HepG2 (cell line): ENCODE data around the gene THSD8. TPM values are rescaled to one million over a fixed set of nuclear protein-coding genes. Genes with fewer than 3 reads are reported as not detected.

Source experiments
- ATAC-seq: fragments of 200-7000 bp; cut with Tn5 transposase; 3 replicates; pipeline ENCODE4 v1.9.1; 2020; ENCODE audit warnings: mild to moderate bottlenecking, moderate library complexity
- BruUV-seq: library from RNA; stranded (reverse); fragments of 400-500 nt; replicated peaks from 2 replicates; lab custom pipeline; 2021; lab: Mats Ljungman, UMichigan
- CTCF ChIA-PET: fragments of 300-600 bp; formaldehyde crosslinking; extraction: SDS; loops from one replicate; lab custom pipeline; 2021; ENCODE audit warnings: low total read pairs, inconsistent platforms, low intra/inter-chr PET ratio; lab: Yijun Ruan, JAX
- POLR2A ChIA-PET: fragments of 350-600 bp; sonication (Branson Sonifier 250); formaldehyde crosslinking; loops from one replicate; lab custom pipeline; 2020; ENCODE audit warnings: antibody characterized with exemption, inconsistent platforms; lab: Yijun Ruan, JAX
- DNase-seq: peaks from one replicate; pipeline ENCODE4 v3.0.0-alpha.2; 2015; ENCODE audit warnings: low spot score
- FAIRE-seq: peaks from 3 replicates; lab custom pipeline; 2011; peaks lifted over from hg19 to GRCh38; lab: Jason Lieb, UNC
- H2AFZ ChIP-seq: one replicate; pipeline ENCODE4 v1.6.1; 2011; ENCODE audit warnings: low read length, inconsistent platforms
- H3K27ac ChIP-seq: fragments of 300-600 bp; 3 replicates; pipeline ENCODE4 v1.8.0; 2011; ENCODE audit warnings: mixed run types, mild to moderate bottlenecking, mixed read lengths, low read length, inconsistent platforms; ENCODE audit not compliant: insufficient read depth; ENCODE audit errors: extremely low read length
- H3K27me3 ChIP-seq, 2 experiments: fragments of 200-600 bp in 1 of 2; 2 replicates in 1 of 2; 3 replicates in 1 of 2; pipeline versions ENCODE4 v1.6.0 to v1.8.0; 2011; ENCODE audit warnings: low read length in 2 of 2, mild to moderate bottlenecking in 2 of 2, moderate library complexity in 2 of 2, inconsistent platforms in 1 of 2; ENCODE audit not compliant: insufficient read depth in 2 of 2, control insufficient read depth in 1 of 2
- H3K36me3 ChIP-seq, 2 experiments: fragments of 200-600 bp in 1 of 2; replicated peaks in 1 of 2; 2 replicates in 1 of 2; 3 replicates in 1 of 2; pipeline versions ENCODE4 v1.5.1 to v1.8.0; 2011; ENCODE audit warnings: low read length in 2 of 2, inconsistent platforms in 1 of 2; ENCODE audit not compliant: insufficient read depth in 2 of 2, control insufficient read depth in 1 of 2
- H3K4me1 ChIP-seq: 2 replicates; pipeline ENCODE4 v1.5.1; 2012; ENCODE audit warnings: low read length, inconsistent platforms; ENCODE audit not compliant: insufficient read depth
- H3K4me2 ChIP-seq: 2 replicates; pipeline ENCODE4 v1.6.0; 2011; ENCODE audit warnings: low read depth, low read length, inconsistent platforms
- H3K4me3 ChIP-seq, 3 experiments: fragments of 200-600 bp in 1 of 3; sonication (generic), shearing (Covaris generic) in 1 of 3; replicated peaks in 1 of 3; 2 replicates each; pipeline ENCODE4 v1.5.1; 2011 to 2016; ENCODE audit warnings: low read length in 3 of 3, inconsistent platforms in 2 of 3, low read depth in 2 of 3, mild to moderate bottlenecking in 2 of 3, control low read depth in 1 of 3, mixed read lengths in 1 of 3; ENCODE audit not compliant: insufficient read depth in 1 of 3
- H3K79me2 ChIP-seq: one replicate; pipeline ENCODE4 v1.6.1; 2011; ENCODE audit warnings: low read length, inconsistent platforms; ENCODE audit not compliant: insufficient read depth
- H3K9ac ChIP-seq: 2 replicates; pipeline ENCODE4 v1.6.0; 2011; ENCODE audit warnings: mild to moderate bottlenecking, low read depth, low read length, inconsistent platforms; ENCODE audit not compliant: insufficient read depth
- H3K9me3 ChIP-seq: 2 replicates; pipeline ENCODE4 v1.5.1; 2012; ENCODE audit warnings: mild to moderate bottlenecking, low read length
- H4K20me1 ChIP-seq: 2 replicates; pipeline ENCODE4 v1.6.0; 2011; ENCODE audit warnings: inconsistent platforms, mild to moderate bottlenecking, low read length, moderate library complexity; ENCODE audit not compliant: insufficient read depth
- IKZF4 ChIP-seq: sonication (generic); formaldehyde crosslinking; IDR thresholded peaks from 2 replicates; pipeline ENCODE4 v1.5.1; 2020; ENCODE audit warnings: borderline replicate concordance, mild to moderate bottlenecking, low read depth, missing genetic modification reagents; ENCODE audit errors: not compliant biosample characterization
- KAT2B ChIP-seq: fragments of 150-350 bp; IDR thresholded peaks from 2 replicates; pipeline ENCODE4 v1.6.1; 2014; ENCODE audit warnings: low read depth, low read length, borderline replicate concordance
- KLF9 ChIP-seq: IDR thresholded peaks from 2 replicates; pipeline ENCODE4 v1.6.1; 2016; ENCODE audit warnings: low read depth
- MEIS1 ChIP-seq: sonication (generic); formaldehyde crosslinking; IDR thresholded peaks from 2 replicates; pipeline ENCODE4 v1.9.0; 2021; ENCODE audit warnings: mild to moderate bottlenecking, missing genetic modification reagents, moderate library complexity, borderline replicate concordance
- NFIB ChIP-seq: sonication (generic); formaldehyde crosslinking; IDR thresholded peaks from 2 replicates; pipeline ENCODE4 v1.9.0; 2021; ENCODE audit warnings: missing genetic modification reagents, mild to moderate bottlenecking, borderline replicate concordance
- RAD21 ChIP-seq: fragments of 450-650 bp; formaldehyde crosslinking; IDR thresholded peaks from 2 replicates; pipeline ENCODE4 v1.5.0; 2020; ENCODE audit warnings: mild to moderate bottlenecking
- SKI ChIP-seq: fragments of 450-650 bp; IDR thresholded peaks from one replicate; pipeline ENCODE4 v1.6.1; 2018; ENCODE audit warnings: mild to moderate bottlenecking; ENCODE audit not compliant: partially characterized antibody
- ZNF629 ChIP-seq: sonication (generic); formaldehyde crosslinking; conservative IDR thresholded peaks from 2 replicates; pipeline ENCODE4 v1.5.0; 2020; ENCODE audit warnings: missing genetic modification reagents
- WGBS: methylation state at CpG from one replicate; pipeline ENCODE4 v1.1.6; 2017; ENCODE audit warnings: low lambda C conversion rate; 5-methylcytosine and 5-hydroxymethylcytosine counted together
- in situ Hi-C: cut with HindIII; loops from 2 replicates; pipeline ENCODE4 v1.10.0; 2017; ENCODE audit warnings: low pct_unique_long_range_greater_than_20kb; ENCODE audit not compliant: extremely low pct_ligation_motif_present
- intact Hi-C: fragments of 100-400 bp; cut with micrococcal nuclease; formaldehyde crosslinking; loops from one replicate; pipeline ENCODE4 v1.10.0; 2022; ENCODE audit not compliant: unreplicated experiment
- polyA plus RNA-seq, 8 experiments: library from polyadenylated mRNA; depleted of rRNA in 3 of 8; stranded (reverse) in 7 of 8; unstranded in 1 of 8; fragments of >200 nt; fragmentation: Illumina TruSeq in 4 of 8; extraction: Trizol in 4 of 8; gene quantifications; 2 replicates each; pipeline versions ENCODE4 v1.2.1 to v1.2.3, GENCODE V29; 2011 to 2016; ENCODE audit warnings: low read depth in 4 of 8, missing spikeins in 1 of 8, mixed read lengths in 1 of 8; ENCODE audit not compliant: insufficient read depth in 1 of 8
- total RNA-seq, 5 experiments: library from RNA; depleted of rRNA; stranded (reverse); fragments of >200 nt; fragmentation: Illumina TruSeq; extraction: Trizol; gene quantifications; 2 replicates each; pipeline ENCODE4 v1.2.3, GENCODE V29; 2016; ENCODE audit warnings: low read depth in 1 of 5
- TF ChIP-seq, protein P1 (sequence below): IDR thresholded peaks from 2 replicates; pipeline ENCODE4 v1.6.1; 2016; ENCODE audit warnings: mild to moderate bottlenecking, missing biosample characterization, missing genetic modification reagents
- TF ChIP-seq, protein P2 (sequence below): IDR thresholded peaks from 2 replicates; pipeline ENCODE4 v1.6.1; 2016; ENCODE audit warnings: low read depth, missing genetic modification reagents, missing compliant biosample characterization
- TF ChIP-seq, protein P3 (sequence below): IDR thresholded peaks from 2 replicates; pipeline ENCODE4 v1.6.1; 2012; ENCODE audit warnings: low read length, improper control_type of control experiment
- TF ChIP-seq, protein P4 (sequence below): sonication (generic); formaldehyde crosslinking; IDR thresholded peaks from 2 replicates; pipeline ENCODE4 v1.4.0; 2020; ENCODE audit warnings: low read depth, missing genetic modification reagents

Gene THSD8
- total and polyA plus RNA-seq, 2 of the 13 experiments (the other 11 are each of a cell fraction or from before 2014, with no cell fraction given) = 4.8 to 14.9 TPM

DNA sequence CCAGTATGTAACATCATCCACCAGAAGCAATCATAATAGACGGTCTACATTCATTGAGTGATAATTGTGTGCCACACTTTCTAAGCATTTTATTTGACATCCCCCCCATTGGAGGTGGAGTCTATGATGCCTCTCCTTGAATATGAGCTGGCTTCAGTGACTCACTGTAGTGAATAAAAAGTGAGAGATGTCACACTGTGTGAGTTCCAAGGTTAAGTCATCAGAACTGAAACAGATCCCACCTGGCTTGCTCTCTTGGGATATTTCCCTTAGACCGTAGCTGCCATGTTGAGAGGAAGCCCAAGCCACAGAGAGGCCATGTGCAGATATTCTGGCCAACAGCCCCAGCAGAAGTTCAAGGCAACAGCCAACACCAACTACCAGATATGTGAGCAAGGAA lies 19.9 kb downstream of the THSD8 start:
- no peak overlapping the region for H3K4me2 ChIP-seq
- BruUV-seq = no TSS peak
- POLR2A ChIA-PET = no interaction called here
- TF ChIP-seq, protein P1, sequence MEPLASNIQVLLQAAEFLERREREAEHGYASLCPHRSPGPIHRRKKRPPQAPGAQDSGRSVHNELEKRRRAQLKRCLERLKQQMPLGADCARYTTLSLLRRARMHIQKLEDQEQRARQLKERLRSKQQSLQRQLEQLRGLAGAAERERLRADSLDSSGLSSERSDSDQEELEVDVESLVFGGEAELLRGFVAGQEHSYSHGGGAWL (CRISPR knock-in tag) = no peak
- TF ChIP-seq IKZF4 (CRISPR knock-in tag) (no peak), MEIS1 (CRISPR knock-in tag) (no peak), RAD21 (CRISPR knock-in tag) (no peak), KLF9 (CRISPR knock-in tag) (no peak), ZNF629 (CRISPR knock-in tag) (no peak), SKI (no peak), NFIB (CRISPR knock-in tag) (no peak), KAT2B (no peak)
- TF ChIP-seq, protein P2, sequence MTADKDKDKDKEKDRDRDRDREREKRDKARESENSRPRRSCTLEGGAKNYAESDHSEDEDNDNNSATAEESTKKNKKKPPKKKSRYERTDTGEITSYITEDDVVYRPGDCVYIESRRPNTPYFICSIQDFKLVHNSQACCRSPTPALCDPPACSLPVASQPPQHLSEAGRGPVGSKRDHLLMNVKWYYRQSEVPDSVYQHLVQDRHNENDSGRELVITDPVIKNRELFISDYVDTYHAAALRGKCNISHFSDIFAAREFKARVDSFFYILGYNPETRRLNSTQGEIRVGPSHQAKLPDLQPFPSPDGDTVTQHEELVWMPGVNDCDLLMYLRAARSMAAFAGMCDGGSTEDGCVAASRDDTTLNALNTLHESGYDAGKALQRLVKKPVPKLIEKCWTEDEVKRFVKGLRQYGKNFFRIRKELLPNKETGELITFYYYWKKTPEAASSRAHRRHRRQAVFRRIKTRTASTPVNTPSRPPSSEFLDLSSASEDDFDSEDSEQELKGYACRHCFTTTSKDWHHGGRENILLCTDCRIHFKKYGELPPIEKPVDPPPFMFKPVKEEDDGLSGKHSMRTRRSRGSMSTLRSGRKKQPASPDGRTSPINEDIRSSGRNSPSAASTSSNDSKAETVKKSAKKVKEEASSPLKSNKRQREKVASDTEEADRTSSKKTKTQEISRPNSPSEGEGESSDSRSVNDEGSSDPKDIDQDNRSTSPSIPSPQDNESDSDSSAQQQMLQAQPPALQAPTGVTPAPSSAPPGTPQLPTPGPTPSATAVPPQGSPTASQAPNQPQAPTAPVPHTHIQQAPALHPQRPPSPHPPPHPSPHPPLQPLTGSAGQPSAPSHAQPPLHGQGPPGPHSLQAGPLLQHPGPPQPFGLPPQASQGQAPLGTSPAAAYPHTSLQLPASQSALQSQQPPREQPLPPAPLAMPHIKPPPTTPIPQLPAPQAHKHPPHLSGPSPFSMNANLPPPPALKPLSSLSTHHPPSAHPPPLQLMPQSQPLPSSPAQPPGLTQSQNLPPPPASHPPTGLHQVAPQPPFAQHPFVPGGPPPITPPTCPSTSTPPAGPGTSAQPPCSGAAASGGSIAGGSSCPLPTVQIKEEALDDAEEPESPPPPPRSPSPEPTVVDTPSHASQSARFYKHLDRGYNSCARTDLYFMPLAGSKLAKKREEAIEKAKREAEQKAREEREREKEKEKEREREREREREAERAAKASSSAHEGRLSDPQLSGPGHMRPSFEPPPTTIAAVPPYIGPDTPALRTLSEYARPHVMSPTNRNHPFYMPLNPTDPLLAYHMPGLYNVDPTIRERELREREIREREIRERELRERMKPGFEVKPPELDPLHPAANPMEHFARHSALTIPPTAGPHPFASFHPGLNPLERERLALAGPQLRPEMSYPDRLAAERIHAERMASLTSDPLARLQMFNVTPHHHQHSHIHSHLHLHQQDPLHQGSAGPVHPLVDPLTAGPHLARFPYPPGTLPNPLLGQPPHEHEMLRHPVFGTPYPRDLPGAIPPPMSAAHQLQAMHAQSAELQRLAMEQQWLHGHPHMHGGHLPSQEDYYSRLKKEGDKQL (CRISPR knock-in tag) = no peak
- TF ChIP-seq, protein P3, sequence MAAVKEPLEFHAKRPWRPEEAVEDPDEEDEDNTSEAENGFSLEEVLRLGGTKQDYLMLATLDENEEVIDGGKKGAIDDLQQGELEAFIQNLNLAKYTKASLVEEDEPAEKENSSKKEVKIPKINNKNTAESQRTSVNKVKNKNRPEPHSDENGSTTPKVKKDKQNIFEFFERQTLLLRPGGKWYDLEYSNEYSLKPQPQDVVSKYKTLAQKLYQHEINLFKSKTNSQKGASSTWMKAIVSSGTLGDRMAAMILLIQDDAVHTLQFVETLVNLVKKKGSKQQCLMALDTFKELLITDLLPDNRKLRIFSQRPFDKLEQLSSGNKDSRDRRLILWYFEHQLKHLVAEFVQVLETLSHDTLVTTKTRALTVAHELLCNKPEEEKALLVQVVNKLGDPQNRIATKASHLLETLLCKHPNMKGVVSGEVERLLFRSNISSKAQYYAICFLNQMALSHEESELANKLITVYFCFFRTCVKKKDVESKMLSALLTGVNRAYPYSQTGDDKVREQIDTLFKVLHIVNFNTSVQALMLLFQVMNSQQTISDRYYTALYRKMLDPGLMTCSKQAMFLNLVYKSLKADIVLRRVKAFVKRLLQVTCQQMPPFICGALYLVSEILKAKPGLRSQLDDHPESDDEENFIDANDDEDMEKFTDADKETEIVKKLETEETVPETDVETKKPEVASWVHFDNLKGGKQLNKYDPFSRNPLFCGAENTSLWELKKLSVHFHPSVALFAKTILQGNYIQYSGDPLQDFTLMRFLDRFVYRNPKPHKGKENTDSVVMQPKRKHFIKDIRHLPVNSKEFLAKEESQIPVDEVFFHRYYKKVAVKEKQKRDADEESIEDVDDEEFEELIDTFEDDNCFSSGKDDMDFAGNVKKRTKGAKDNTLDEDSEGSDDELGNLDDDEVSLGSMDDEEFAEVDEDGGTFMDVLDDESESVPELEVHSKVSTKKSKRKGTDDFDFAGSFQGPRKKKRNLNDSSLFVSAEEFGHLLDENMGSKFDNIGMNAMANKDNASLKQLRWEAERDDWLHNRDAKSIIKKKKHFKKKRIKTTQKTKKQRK = no peak
- TF ChIP-seq, protein P4, sequence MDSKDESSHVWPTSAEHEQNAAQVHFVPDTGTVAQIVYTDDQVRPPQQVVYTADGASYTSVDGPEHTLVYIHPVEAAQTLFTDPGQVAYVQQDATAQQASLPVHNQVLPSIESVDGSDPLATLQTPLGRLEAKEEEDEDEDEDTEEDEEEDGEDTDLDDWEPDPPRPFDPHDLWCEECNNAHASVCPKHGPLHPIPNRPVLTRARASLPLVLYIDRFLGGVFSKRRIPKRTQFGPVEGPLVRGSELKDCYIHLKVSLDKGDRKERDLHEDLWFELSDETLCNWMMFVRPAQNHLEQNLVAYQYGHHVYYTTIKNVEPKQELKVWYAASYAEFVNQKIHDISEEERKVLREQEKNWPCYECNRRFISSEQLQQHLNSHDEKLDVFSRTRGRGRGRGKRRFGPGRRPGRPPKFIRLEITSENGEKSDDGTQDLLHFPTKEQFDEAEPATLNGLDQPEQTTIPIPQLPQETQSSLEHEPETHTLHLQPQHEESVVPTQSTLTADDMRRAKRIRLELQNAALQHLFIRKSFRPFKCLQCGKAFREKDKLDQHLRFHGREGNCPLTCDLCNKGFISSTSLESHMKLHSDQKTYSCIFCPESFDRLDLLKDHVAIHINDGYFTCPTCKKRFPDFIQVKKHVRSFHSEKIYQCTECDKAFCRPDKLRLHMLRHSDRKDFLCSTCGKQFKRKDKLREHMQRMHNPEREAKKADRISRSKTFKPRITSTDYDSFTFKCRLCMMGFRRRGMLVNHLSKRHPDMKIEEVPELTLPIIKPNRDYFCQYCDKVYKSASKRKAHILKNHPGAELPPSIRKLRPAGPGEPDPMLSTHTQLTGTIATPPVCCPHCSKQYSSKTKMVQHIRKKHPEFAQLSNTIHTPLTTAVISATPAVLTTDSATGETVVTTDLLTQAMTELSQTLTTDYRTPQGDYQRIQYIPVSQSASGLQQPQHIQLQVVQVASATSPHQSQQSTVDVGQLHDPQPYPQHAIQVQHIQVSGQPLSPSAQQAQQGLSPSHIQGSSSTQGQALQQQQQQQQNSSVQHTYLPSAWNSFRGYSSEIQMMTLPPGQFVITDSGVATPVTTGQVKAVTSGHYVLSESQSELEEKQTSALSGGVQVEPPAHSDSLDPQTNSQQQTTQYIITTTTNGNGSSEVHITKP = no peak

More for the DNA sequence above, 19.9 kb downstream of the THSD8 start:
- H3K36me3 ChIP-seq = no peaks in the 10 kb centered on the region
- no peaks in the 10 kb centered on the region for H4K20me1 ChIP-seq
- ATAC-seq = no peak
- H3K4me3 ChIP-seq = no peak overlapping the region
- peaks cover 11% of the 10 kb centered on the region for H3K4me1 ChIP-seq
- no peak overlapping the region for H3K27ac ChIP-seq
- 66% methylated on average over 2 of the region's 2 CpGs for WGBS
- no peak for DNase-seq
- CTCF ChIA-PET = no interaction called here
- no peaks in the 10 kb centered on the region for H3K9me3 ChIP-seq
- in situ Hi-C loops (no loop called here), intact Hi-C loops (no loop called here)
- no peak for FAIRE-seq
- no peaks in the 10 kb centered on the region for H3K79me2 ChIP-seq
- no peaks in the 10 kb centered on the region for H3K27me3 ChIP-seq
- H3K9ac ChIP-seq = no peak overlapping the region
- no peak overlapping the region for H2AFZ ChIP-seq
